GM12892 (cell line): ENCODE data around the gene SPOCK1.
"Not testable (repeated sequence)": the region's sequence is repeated elsewhere in the genome, so short reads cannot be mapped to it uniquely, and the experiment has no call there.

Experiments
- DNase-seq: peaks from one replicate; pipeline ENCODE4 v3.0.0; 2011; ENCODE audit not compliant: insufficient read length
- FAIRE-seq: peaks from 2 replicates; lab custom pipeline; 2011; peaks lifted over from hg19 to GRCh38; lab: Jason Lieb, UNC
- POLR2A ChIP-seq: IDR thresholded peaks from 2 replicates; pipeline ENCODE4 v1.6.1; 2011; ENCODE audit warnings: low read depth, low read length, control low read depth
- POLR2AphosphoS5 ChIP-seq: IDR thresholded peaks from 2 replicates; pipeline ENCODE4 v1.6.1; 2011; ENCODE audit warnings: low read depth, low read length, control low read depth
- TAF1 ChIP-seq: IDR thresholded peaks from 2 replicates; pipeline ENCODE4 v1.6.1; 2011; ENCODE audit warnings: low read depth, mild to moderate bottlenecking, control low read depth, low read length, borderline replicate concordance

SPOCK1 gene

GRCh38 chr5:137504916-137505315 lies 5.8 kb upstream of the SPOCK1 start:
- FAIRE-seq = no peak
- no peak for DNase-seq
- TF ChIP-seq POLR2A (no peak), TAF1 (no peak), POLR2AphosphoS5 (no peak)

- no peak for TF ChIP-seq POLR2A
- no peak for TF ChIP-seq TAF1
- TF ChIP-seq POLR2AphosphoS5 = no peak
- FAIRE-seq (no peak), DNase-seq (no peak)
These were observed 4.3 kb upstream of the SPOCK1 start for GRCh38 chr5:137503456-137503855.

GRCh38 chr5:137502632-137503031 lies 3.5 kb upstream of the SPOCK1 start:
- no peak for FAIRE-seq
- DNase-seq = no peak
- TF ChIP-seq POLR2A (no peak), TAF1 (no peak), POLR2AphosphoS5 (no peak)

GRCh38 chr5:137501846-137502406 lies 2.8 kb upstream of the SPOCK1 start:
- DNase-seq = no peak
- TF ChIP-seq TAF1 (no peak), POLR2A (no peak), POLR2AphosphoS5 (no peak)
- no peak for FAIRE-seq

- TF ChIP-seq TAF1 (no peak), POLR2AphosphoS5 (no peak), POLR2A (no peak)
- DNase-seq (no peak), FAIRE-seq (no peak)
These were observed 2.1 kb upstream of the SPOCK1 start for GRCh38 chr5:137501226-137501625.

- FAIRE-seq (no peak), DNase-seq (no peak)
- TF ChIP-seq POLR2A (no peak), POLR2AphosphoS5 (no peak), TAF1 (no peak)
These were observed 1.6 kb upstream of the SPOCK1 start for GRCh38 chr5:137500615-137501225.

- not testable (repeated sequence) for DNase-seq, FAIRE-seq
These were observed 351 bp upstream of the SPOCK1 start for GRCh38 chr5:137499506-137499847.

GRCh38 chr5:137498301-137498735 lies 808 bp downstream of the SPOCK1 start:
- DNase-seq = no peak
- no peak for TF ChIP-seq POLR2A
- TF ChIP-seq POLR2AphosphoS5 = no peak
- TF ChIP-seq TAF1 = no peak

GRCh38 chr5:137497396-137498290 lies 1.5 kb downstream of the SPOCK1 start:
- no peak for FAIRE-seq
- TF ChIP-seq POLR2AphosphoS5 (no peak), POLR2A (no peak), TAF1 (no peak)
- DNase-seq = no peak

More at GRCh38 chr5:137498301-137498735, 808 bp downstream of the SPOCK1 start:
- FAIRE-seq = no peak

- DNase-seq = no peak
- TF ChIP-seq POLR2AphosphoS5 (no peak), POLR2A (no peak), TAF1 (no peak)
- FAIRE-seq = no peak
These were observed 2.2 kb downstream of the SPOCK1 start for GRCh38 chr5:137496919-137497318.

- FAIRE-seq (no peak), DNase-seq (no peak)
- TF ChIP-seq POLR2AphosphoS5 (no peak), POLR2A (no peak), TAF1 (no peak)
These were observed 6.8 kb downstream of the SPOCK1 start for GRCh38 chr5:137492331-137492730.

- no peak for DNase-seq
- TF ChIP-seq TAF1 (no peak), POLR2A (no peak), POLR2AphosphoS5 (no peak)
- no peak for FAIRE-seq
These were observed 8.0 kb downstream of the SPOCK1 start for GRCh38 chr5:137491121-137491520.
